Measurements from ENCODE around the gene RGS19. TPM values are rescaled to one million over a fixed set of nuclear protein-coding genes. Genes with fewer than 3 reads are reported as not detected.
A peak's percentile ranks its signal among the peaks of the same experiment; 100 is the strongest.

RGS19 gene
- total RNA-seq, 1 experiment from 2014 or later: 12.8 TPM

DNA sequence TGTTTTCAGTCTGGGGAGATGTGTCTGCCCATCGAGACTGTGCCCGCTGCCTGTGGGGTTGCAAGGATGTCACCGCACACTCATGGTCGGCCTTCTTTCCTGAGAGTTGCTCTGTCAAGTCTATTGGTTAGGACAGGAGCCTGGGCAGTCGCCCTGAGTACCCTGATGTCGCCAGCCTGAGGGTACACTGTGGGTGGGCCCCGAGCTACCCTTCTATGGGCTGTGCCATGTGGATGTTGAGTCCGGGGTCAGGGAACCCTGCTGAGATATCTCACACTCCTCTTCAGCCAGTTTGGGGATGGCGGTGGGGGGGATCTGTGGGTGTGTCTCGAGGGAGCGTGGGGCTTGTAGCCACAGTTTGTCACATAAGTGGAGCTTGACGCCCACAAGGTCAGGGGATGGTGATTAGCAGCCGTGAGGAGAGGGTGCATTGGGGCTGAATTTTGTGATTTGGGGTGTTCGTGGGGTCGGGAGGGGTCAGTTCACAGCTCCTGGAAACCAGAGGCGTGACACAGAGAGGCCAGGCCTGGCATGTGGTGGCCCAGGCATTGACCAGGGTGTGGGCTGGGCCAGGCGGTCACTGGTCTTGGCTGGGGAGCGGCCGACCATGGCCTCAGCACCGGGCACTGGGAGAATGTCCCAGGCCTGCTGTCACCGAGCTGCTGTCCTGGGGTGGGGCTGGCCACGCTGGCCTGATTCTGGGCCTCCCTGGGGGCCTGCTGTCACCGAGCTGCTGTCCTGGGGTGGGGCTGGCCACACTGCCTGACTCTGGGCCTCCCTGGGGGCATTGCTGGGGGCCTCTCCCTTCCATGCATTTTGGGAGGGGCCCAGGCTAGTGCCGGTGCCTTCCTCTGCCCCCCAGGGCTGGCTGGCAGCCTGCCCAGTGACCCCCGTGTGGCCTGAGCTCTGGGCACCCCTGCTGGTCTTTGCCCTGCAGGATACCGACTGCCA, 29.7 kb upstream of the RGS19 start:
- Histone ChIP-seq H2BK120ac (ENCODE audit: low read depth, low read length, poor library complexity, severe bottlenecking) (no peak overlapping the region), H3K9ac (ENCODE audit: extremely low read depth, insufficient read length, low read length) (no peak overlapping the region), H3K27ac (ENCODE audit: insufficient read length, low read depth, low read length) (no peak overlapping the region), H2BK5ac (ENCODE audit: insufficient read length, low read length) (no peak overlapping the region), H2AK5ac (ENCODE audit: insufficient read length, low read length) (no peak overlapping the region), H3K9me3 (ENCODE audit: control insufficient read depth, low read depth, low read length) (no peaks in the 10 kb centered on the region), H3K79me2 (ENCODE audit: insufficient read depth, low read length) (no peaks in the 10 kb centered on the region), H3K18ac (ENCODE audit: insufficient read length, low read depth, low read length) (no peak overlapping the region), H3K27me3 (ENCODE audit: insufficient read depth, low read length) (no peaks in the 10 kb centered on the region), H3K23me2 (ENCODE audit: insufficient read length, low read depth, low read length, poor library complexity, severe bottlenecking) (no peaks in the 10 kb centered on the region), H3K4me2 (ENCODE audit: insufficient read depth, insufficient read length, low read length) (no peak overlapping the region), H3K4ac (ENCODE audit: low read depth, low read length) (no peak overlapping the region), H2BK12ac (ENCODE audit: insufficient read length, low read depth, low read length) (no peak overlapping the region), H4K5ac (ENCODE audit: insufficient read length, low read depth, low read length) (no peak overlapping the region), H3K56ac (ENCODE audit: insufficient read length, low read depth, low read length) (no peak overlapping the region), H3K4me1 (ENCODE audit: insufficient read depth, low read length) (no peaks in the 10 kb centered on the region), H3K79me1 (ENCODE audit: insufficient read depth, low read depth, low read length, poor library complexity, severe bottlenecking) (no peaks in the 10 kb centered on the region), H4K8ac (replicated peaks; ENCODE audit: insufficient read length, low read depth, low read length) (no peak overlapping the region), H2BK15ac (ENCODE audit: low read depth, low read length) (no peak overlapping the region), H3K23ac (ENCODE audit: insufficient read length, low read depth, low read length) (no peak overlapping the region), H4K20me1 (ENCODE audit: control insufficient read depth, insufficient read depth, insufficient read length) (no peaks in the 10 kb centered on the region), H2BK20ac (ENCODE audit: low read depth, low read length, poor library complexity, severe bottlenecking) (no peak overlapping the region), H2AFZ (ENCODE audit: low read length) (no peak overlapping the region), H3K14ac (ENCODE audit: insufficient read depth, low read length) (no peak overlapping the region), H3T11ph (ENCODE audit: low read length) (no peak overlapping the region), H4K91ac (ENCODE audit: insufficient read length, low read depth, low read length) (no peak overlapping the region)
- peak overlapping the region in 1 of 3 experiments; percentile 77; a peak in 2 of 7 replicates for H3K27ac Mint-ChIP-seq
- H3K4me3 Mint-ChIP-seq: no peak overlapping the region
- DNase-seq: no peak
- peaks cover 2 to 6% of the 10 kb centered on the region in 2 experiments; a peak in 3 of 4 replicates for H3K4me1 Mint-ChIP-seq
- no peaks in the 10 kb centered on the region for H3K36me3 Mint-ChIP-seq (ENCODE audit: insufficient read depth in 1 of 3, low read depth in 3 of 3)
- WGBS (ENCODE audit: extremely low coverage, insufficient read length, low lambda C conversion rate): no CpG with 5 or more reads among the region's 26 CpGs
- H3K9me3 Mint-ChIP-seq: no peaks in the 10 kb centered on the region
- TF ChIP-seq, protein P1, sequence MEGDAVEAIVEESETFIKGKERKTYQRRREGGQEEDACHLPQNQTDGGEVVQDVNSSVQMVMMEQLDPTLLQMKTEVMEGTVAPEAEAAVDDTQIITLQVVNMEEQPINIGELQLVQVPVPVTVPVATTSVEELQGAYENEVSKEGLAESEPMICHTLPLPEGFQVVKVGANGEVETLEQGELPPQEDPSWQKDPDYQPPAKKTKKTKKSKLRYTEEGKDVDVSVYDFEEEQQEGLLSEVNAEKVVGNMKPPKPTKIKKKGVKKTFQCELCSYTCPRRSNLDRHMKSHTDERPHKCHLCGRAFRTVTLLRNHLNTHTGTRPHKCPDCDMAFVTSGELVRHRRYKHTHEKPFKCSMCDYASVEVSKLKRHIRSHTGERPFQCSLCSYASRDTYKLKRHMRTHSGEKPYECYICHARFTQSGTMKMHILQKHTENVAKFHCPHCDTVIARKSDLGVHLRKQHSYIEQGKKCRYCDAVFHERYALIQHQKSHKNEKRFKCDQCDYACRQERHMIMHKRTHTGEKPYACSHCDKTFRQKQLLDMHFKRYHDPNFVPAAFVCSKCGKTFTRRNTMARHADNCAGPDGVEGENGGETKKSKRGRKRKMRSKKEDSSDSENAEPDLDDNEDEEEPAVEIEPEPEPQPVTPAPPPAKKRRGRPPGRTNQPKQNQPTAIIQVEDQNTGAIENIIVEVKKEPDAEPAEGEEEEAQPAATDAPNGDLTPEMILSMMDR (conservative IDR thresholded peaks at IDR 0.05): no peak
- H3K27me3 Mint-ChIP-seq (ENCODE audit: low read depth): peaks cover 10% of the 10 kb centered on the region

Data from H9 (cell line).